GM18868 (cell line): ENCODE data around the gene STK24.
"Not testable (repeated sequence)": the region's sequence is repeated elsewhere in the genome, so short reads cannot be mapped to it uniquely, and the experiment has no call there.

Experiments
- ATAC-seq: cut with Tn5 transposase; IDR thresholded peaks from one replicate; pipeline ENCODE4 v1.9.1; 2021; ENCODE audit warnings: mild to moderate bottlenecking, moderate library complexity; ENCODE audit not compliant: unreplicated experiment

The STK24 gene

DNA sequence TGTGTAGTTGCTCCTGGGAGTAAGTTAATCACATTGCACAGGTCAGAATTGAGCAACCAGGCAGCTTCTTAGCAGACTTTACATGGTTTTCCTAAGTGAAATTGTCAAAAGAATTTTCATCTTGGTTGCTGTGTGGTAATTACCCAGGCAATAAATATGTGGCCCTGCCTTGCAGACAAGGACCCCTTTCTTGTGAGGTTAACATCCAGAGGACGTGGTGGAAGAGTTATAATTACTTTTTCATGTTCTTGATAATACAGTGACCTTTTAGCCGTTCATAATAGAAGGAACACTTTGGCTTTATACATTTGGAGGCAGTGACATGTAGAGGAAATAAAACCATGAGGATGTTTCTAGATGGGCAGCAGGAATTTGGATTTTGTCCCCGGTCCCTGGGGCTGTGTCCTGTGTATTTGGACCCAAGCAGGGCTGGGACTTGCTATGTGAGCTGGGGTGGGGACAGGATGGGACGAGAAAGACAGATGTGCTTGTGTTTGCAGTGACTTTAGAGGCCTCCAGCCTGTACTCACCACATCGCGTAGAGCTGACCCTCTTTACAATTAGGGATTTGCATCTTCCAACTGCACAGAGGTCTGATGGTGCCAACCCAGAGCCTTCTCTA, 156.2 kb downstream of the STK24 start:
- ATAC-seq: no peak

DNA sequence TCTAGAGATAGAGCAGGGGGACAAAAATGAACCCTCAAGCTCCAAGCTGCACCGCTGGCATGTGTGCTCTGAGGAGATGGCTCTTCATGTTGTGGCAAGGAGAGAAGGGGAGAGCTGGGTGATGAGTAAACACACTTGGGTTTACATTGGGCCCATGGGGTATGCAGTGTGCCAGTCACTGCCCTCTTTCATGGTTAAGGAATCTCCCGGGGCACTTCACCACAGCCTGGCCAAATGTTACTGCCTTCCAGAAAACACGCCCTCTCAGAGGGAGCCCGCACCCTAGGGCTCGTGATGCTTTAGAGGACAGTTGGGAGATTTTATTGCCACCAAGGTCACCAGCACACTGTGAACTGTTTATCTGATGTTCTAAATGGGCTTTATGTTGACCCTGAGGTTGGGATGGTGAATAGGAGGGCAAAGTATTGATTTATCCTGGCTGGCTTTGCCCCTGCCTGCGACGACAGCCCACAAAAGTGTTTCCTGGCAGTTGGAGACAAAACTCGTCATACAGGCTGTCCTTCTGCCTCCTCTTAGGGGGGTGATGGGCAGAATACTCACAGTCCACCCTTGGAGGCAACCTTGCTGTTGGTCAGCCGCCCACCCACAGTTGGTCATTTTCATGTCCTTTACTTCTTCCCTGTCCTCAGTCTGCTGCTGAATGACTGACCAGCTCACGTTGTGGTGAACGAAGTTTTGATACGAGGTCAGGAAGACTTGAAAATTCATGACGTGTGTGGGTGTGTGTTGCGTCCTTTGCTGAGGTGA, 156.9 kb downstream of the STK24 start:
- ATAC-seq: no peak

DNA sequence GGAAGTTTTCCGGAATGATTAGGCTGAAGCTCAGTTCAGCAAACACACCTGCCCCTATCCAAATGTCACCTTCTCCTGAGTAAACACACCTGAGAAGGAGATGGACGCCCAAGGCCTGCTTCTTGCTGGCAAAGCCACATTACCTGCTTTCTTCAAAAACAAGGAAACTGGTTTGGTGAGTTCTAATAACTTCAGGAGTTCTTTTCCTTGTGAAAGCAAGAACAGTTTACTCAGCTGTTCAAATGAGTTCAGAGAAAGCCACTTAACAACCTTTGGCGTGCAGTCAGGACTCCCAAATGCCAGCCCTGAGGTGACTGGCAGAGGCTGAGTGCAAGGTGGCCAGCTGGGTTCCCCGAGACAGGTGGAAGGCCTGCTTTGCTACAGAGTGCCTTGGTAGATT, 160.5 kb downstream of the STK24 start:
- no peak for ATAC-seq

DNA sequence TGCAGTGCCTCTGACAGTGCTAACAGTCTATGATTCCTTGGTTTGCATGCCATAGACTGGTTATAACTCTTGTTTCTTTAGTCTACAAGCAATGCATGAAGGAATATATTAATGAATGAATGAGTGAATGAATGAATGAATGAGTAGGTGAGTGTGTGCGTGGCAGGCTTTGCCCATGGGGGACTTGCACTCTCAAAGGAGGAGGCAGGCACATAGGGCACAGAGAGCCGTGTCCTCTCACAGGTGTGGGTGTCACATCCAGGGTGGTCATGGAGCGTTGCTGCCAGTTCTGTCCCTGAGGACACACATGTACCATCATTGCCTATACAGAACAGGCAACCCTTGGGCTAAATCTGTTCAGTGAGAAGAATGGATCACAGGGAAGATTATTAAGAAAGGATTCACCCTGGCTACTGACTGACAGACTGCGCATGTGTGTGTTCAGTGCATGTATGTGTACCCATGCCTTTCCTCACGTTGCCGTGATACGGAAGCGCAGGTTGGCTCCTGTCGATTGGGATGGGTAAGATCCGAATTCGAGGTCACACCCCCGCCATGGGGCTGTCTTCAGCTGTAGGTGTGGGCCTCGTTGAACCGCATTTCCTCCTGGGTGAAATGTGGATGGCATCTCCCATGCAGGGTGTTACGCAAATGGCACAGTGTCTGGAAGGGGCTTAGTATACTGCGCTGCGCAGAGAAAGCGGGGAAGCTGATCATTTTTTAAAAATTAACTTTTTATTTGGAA, 161.4 kb downstream of the STK24 start:
- ATAC-seq: no peak

DNA sequence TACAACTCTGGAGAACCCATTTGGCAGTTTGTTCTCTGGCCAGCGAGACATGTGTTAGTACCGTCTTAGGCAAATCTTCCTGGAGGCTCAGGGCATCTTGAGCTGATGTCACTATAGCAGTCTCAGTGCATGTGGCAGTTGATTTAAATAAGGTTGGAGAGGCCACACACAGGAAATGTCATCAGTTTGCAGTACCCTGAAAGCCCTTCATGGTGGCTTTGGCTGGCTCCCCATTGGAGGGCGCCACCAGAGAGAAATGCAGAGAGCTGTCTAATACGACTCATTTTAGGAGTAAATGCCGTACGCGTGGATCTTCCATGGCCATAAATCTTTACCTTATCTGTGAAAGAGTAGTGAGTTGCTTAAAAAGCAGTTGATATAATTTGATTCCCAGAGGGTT, 163.1 kb downstream of the STK24 start:
- no peak for ATAC-seq

DNA sequence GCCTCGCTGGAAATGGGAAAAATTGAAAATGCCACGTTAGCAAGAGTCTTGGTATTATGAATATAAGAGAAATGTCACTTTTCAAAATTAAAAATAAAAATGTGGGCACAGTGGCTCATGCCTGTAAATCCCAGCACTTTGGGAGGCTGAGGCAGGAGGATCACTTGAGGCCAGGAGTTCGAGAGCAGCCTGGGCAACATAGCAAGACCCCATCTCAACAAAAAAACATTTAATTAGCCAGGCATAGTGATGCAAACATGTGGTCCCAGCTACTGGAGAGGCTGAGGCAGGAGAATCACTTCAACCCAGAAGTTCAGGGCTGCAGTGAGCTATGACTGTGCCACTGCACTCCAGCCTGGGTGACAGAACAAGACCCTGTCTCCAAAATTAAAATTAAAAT, 163.6 kb downstream of the STK24 start:
- not testable (repeated sequence) for ATAC-seq

DNA sequence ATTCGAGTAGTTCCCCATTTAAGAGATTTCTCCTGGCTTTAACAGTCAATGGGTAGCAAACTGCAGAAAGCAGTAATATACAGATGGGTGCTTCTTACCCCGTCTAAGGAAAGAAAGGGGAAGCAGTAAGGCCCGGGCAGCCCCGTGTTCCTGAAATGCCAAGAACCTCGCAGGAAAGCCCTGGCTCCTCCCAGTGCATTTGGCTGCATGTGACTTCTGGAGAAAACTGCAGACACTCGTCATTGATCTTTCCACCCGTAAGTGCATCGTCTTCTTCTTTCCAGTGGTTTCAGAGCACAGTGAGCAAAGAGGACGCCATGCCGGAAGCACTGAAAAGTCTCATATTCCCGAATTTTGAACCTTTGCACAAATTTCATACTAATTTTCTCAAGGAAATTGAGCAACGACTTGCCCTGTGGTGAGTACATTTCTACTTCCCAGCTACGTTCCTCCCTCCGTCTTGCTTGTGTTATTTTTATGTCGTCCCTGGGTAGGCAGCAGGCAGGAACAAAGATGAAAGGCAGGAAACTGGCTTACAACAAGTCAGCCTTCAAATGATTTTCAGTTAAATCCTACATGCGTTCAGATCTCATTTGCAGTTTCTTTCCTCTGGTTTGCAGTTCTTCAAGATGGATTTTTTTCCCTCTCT, 165.2 kb downstream of the STK24 start:
- no peak for ATAC-seq

DNA sequence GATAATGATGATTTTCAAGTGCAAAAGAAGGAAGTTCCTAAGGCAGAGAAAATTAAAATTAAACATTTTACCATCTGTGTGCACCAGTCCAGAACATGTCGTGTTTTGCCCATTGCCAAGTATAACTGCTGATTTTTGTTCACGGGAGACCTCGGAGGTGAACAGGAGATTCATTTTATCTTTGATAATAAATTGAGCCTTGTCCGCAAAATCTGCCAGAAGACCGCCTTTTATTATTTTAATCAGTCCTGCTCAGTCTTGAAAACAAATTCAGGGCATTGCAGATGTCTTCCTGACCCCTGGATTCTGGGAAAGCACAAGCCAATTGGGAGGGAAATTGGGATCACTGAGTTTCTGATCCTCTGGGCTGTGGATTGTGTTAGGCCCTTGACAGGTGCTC, 165.9 kb downstream of the STK24 start:
- no peak for ATAC-seq

DNA sequence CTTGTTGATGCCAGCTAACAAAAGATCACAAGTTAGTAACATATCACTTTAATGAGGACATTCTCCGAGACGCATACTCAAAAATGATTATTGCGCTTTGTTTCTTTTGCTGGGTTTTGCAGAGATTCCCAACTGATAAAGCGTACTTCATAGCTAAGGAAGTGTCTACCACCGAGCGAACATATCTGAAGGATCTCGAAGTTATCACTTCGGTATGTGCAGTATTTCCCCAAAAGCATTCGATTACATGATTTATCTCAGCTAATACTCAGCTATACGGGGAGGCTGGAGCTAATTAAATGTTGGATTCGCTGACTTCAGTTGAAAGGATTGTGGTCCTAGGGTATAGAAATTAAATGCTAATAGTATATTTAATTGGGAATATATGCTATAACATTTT, 166.3 kb downstream of the STK24 start:
- ATAC-seq: no peak

DNA sequence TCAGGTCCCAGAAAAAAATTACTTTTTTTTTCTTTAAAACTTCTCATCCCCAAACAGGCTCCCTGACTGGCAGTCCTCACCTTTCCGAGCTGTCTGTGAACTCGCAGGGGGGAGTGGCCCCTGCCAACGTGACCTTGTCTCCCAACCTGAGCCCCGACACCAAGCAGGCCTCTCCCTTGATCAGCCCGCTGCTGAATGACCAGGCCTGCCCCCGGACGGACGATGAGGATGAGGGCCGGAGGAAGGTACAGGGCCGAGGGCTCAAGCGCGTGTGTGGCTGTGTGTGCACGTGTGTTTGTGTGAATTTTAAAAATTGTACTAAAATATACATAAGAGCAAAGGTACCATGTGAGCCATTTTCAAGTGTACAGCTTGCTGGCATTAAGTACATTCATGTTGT, 167.6 kb downstream of the STK24 start:
- ATAC-seq: no peak

DNA sequence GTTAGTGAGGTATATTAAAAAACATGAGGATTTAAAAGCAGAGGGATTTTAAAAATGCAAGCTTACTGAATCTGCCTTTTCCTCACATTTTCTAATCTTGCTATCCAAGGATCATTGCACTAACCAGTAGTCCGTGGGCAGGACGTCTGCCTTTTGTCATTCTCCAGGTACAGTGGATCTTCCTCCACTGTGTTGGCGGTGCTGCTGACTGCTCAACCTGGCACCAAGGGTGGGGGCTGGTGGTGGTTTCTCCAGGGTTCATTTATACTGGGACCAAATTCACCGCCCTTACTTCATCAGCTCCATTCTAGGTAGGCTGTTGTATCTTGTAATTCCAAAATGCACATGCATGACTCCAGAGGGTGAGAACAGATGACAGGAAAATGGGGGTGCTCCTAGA, 169.3 kb downstream of the STK24 start:
- ATAC-seq: no peak

DNA sequence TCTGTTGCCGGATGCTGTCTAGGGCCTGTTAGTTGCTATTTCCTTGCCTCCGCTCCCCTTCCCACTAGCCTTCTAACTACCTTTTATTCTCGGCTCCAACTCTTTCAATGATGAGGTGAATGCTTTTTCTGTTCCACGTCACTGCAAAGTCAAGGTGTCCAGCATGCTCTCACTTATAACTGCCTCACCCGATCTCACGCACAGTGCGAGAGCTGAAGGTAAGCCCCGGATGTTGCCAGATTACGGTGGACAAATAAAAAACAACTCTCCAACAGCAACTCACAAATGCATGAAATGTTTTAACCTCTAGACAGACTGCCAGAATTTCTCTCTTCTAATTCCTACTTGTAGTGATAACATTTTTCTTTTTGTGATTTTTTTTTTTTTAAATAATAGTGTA, 169.9 kb downstream of the STK24 start:
- ATAC-seq: no peak

DNA sequence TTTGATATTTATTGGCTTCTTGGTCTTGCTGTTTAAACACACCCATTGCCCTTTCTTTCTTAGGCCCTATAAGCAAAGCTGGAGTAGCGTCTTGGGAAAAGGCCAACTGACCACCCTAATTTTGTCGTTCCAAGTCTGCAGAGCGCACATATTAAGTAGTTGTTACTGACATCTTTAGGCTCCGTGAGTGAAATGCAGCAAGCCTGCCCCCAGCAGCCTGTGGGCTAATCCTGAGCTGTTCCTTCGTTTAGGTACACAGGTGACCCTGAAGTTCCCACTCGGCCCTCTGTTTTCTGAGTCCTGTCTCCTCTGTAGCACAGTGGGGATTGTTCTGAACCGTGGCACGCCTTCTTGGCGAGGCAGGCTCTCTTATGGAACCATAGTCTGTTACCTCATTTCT, 170.5 kb downstream of the STK24 start:
- no peak for ATAC-seq

DNA sequence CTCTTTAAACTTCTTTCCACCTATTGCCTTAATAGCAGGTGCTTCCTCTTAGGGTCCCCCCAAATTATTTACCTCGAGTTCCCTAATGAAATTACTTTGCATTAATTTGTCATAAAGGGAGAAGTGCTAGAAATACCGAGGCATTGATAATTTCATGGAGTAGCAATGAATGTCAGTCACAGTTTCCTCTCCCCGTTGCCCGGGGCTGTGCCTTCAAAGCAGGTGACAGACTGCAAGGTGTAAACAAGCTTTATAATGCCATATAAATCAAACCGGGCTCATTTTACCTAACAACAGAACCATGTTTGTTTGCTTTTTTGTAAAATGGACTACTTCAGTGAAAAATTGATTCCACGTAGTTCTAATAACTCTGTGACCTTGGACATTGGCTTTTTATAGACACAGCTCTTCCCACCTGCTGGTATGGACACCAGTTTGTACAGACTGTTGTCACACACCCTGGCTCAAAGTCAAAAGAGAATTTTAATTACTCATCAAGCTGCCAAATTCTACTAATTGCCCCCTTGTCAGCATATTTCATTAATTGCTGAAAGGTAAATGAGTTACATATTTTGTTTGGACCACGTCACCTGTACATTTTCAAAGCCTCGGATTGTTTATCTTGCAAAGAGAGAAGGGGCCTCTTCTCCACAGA, 171.1 kb downstream of the STK24 start:
- ATAC-seq: no peak

DNA sequence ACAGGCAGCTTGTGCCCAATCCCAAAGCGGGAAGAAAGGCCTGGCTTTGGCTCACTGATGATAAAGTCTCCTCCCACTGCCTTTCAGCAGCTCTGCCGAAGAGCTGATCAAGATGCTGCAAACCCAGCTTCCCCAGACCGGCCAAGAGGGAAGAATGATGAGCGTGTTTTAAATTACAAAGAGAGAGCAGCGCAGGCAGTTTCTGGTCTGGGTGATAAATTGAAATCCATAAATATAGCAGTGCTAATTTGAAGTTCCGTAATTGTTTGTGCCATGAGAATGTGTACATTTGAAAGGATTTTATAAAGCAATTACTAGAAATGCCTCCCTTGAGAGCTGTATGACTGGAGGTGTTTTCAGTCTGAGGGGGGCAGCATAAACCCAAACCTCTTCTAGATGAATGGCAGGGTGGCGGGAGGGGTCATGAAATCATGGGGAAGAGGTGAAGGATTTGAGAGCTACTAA, 171.8 kb downstream of the STK24 start:
- ATAC-seq: no peak

DNA sequence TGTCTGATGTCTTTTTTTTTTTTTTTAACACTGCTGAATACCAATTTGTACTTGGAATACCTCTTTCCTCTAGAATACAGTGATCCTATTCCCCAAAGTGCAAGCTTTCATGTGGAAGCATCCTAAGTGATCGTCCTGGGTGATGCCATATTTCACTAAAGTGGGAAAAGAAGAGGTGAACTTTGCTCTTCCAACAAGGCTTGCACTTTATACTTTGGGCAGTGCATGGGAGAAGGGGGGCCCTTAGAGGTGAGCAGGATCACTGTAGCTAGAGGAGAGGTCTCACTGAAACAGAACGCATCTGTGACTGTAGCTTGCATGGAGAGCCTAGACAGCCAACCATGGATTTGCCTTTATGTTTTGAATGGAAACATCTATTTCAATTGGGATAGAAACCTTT, 173.8 kb downstream of the STK24 start:
- ATAC-seq: no peak

DNA sequence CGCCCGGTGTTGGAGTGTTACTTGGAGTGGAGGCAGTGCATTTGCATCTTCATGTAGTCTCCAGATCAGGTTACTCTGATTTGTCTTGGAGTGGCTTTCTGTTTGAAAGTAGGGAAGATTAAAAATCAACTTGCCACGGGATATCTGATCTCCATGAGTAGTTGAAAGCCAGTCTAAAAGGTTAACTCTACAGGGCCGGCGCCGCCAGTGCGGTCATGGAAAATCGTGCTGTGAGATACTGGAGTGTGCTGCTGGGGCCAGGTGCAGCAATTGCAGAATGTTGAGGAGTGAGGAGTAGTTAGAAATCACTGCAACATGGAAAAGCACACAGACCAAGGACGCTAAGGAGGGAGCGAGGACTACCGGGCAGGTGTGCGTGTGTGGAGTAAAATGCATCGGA, 175.0 kb downstream of the STK24 start:
- no peak for ATAC-seq

DNA sequence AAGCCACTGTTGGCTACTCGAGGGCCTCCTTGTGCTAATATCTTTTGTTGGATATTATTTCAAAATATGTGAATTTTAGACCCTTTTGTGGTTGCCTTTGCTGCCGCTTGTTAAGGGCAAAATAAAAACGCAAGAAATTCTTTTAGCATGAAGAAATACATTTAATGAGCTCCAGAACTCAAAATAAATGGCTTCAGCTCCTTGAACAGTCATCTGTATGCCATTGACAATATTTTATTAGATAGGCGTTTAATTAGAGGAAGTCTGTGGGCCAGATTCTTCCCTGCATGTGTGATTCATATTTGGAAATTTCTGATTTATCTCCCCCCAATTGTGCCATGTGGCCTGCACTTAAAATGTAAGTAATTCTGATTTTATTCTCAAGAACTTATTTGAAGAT, 177.2 kb downstream of the STK24 start:
- ATAC-seq: no peak

DNA sequence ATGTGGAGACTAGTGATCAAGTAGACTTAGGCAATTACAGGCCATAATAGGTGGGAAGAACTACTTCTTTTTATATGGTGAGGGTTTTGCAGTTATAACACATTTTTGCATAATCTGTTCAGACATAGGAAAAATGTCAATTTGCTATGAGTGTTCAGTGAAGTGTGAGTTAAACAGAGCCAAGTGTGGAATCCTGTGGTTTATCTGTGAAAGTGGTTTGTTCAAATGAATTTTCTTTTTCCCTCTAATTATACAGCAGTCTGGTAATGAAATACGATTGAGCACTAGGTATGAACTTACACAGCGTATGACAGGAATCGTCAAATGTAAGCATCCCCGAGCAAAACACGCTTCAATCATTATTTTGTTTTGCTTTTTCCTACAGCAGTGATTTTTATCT, 178.3 kb downstream of the STK24 start:
- no peak for ATAC-seq

DNA sequence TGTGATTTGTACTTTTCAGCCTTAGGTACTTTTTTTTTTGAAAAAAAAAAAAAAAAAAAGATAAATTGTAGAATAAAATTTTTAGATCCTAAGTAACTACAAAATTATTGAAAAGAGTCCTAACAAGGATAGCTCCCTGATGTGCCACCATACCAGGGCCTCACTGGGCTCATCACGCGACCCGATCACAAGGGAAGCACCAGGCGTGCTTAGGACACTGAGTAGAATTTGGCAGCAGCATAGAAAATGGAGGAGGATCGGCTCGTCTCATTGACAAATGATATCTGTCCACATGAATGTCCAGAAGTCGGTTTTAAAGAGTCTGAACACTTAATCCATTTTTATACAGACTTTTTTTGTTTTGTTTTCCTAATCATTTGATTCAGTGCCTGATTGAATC, 179.0 kb downstream of the STK24 start:
- no peak for ATAC-seq

DNA sequence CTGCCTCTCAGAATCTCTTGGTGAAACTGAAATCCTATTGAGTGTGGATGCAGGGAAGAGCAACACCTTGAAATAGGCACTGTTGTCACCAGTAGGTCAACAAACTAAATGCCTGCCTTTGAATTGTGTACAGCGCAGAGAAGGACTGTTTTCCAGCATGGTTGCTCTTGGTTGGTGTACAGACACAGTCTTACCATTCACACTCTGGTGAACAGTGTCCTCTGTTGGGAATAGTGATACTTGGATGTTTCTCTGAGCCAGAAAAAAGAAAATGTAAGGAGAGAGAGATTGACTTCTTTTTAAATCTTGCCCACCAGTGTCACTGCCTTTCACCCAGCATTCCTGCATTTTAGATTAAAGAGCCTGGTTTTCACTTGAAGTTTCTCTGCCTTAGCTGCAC, 179.7 kb downstream of the STK24 start:
- ATAC-seq: no peak
